ENCODE results near the gene CLK3. TPM values are rescaled to one million over a fixed set of nuclear protein-coding genes. Genes with fewer than 3 reads are reported as not detected.

Gene CLK3
- total and polyA plus RNA-seq, 10 of the 15 experiments (the other 5 are each of a cell fraction or from before 2014, with no cell fraction given), result 3.3 to 169 (median 66.2) TPM

GRCh38 chr15:74635228-74635627 lies 19.6 kb downstream of the CLK3 start (continued):
- TF ChIP-seq RELB (IDR thresholded peaks at IDR 0.05; ENCODE audit: low read depth), result no peak

- H4K20me1 ChIP-seq (ENCODE audit: control insufficient read depth, insufficient read depth), result no peaks in the 10 kb centered on the region; the same call in none of the 2 replicates
- no peak for TF ChIP-seq HDAC2 (IDR thresholded peaks at IDR 0.05)
- no peak for TF ChIP-seq MEF2A (IDR thresholded peaks at IDR 0.05; ENCODE audit: insufficient read depth, low read depth, low read length)
- no peak for TF ChIP-seq SIX5 (IDR thresholded peaks at IDR 0.05; ENCODE audit: low read depth, low read length, severe bottlenecking)
- TF ChIP-seq IKZF2 (IDR thresholded peaks at IDR 0.05), result no peak
- no peak overlapping the region for H2AFZ ChIP-seq (ENCODE audit: control insufficient read depth, low read depth, low read length)
- H3K9me3 ChIP-seq (replicated peaks; ENCODE audit: control insufficient read depth, insufficient read depth, low read length), result no peaks in the 10 kb centered on the region
- ChIA-PET POLR2A (no interaction called here), SMC1A (ENCODE audit: uncharacterized antibody, unreplicated experiment) (interaction anchor here (1.0 to 8.2 kb wide), 4 partner anchors 123 to 312 kb away, joined by 3 to 116 read pairs (median 10); no protein-coding TSS in a partner anchor), RAD21 (ENCODE audit: unreplicated experiment) (interaction anchor here (1.3 to 5.8 kb wide), 2 partner anchors 133 to 141 kb away, joined by 3 to 77 read pairs; no protein-coding TSS in a partner anchor), CTCF (interaction anchor here (0.6 to 18.9 kb wide), 8 partner anchors 9 to 312 kb away, joined by 3 to 380 read pairs (median 12); partner anchors contain the start of gene CLK3)
- no peak for ATAC-seq
- DNase-seq (ENCODE audit: low read depth, low spot score), result no peak
- FAIRE-seq, result no peak
- no peak overlapping the region for H3K27ac ChIP-seq (ENCODE audit: control insufficient read depth, insufficient read depth)
- intact Hi-C loops (cut with micrococcal nuclease; ENCODE audit: unreplicated experiment), result loop anchor here (5.0 kb wide), 1 partner anchor 200 kb away; no protein-coding TSS in a partner anchor
- H3K4me1 ChIP-seq (ENCODE audit: control insufficient read depth, insufficient read depth, low read length), result no peaks in the 10 kb centered on the region
- H3K27me3 ChIP-seq (replicated peaks in 1 of 2; ENCODE audit: control insufficient read depth in 2 of 2, insufficient read depth in 2 of 2, low read length in 1 of 2), result no peaks in the 10 kb centered on the region
- no peak overlapping the region for H3K9ac ChIP-seq (ENCODE audit: control insufficient read depth, insufficient read depth, low read length)
- H3K36me3 ChIP-seq (ENCODE audit: control insufficient read depth in 2 of 2, insufficient read depth in 2 of 2, low read length in 1 of 2), result peaks cover 20 to 41% of the 10 kb centered on the region in 2 experiments
- H3K79me2 ChIP-seq (ENCODE audit: control insufficient read depth, insufficient read depth, low read length), result no peaks in the 10 kb centered on the region
- in situ Hi-C loops (cut with MboI), result no loop called here
- WGBS (ENCODE audit: insufficient coverage, insufficient replicate concordance, low lambda C conversion rate, missing lambda C conversion rate), result 93% methylated on average over 1 of the region's 1 CpG
- H3K4me3 ChIP-seq, result no peak overlapping the region
- BruUV-seq (replicated peaks), result no TSS peak
- H3K4me2 ChIP-seq (ENCODE audit: control insufficient read depth, insufficient read depth), result no peak overlapping the region
Measured at GRCh38 chr15:74636984-74637383, 21.3 kb downstream of the CLK3 start.
